ENCODE data around the gene APOC1.
"Not testable (repeated sequence)": the region's sequence is repeated elsewhere in the genome, so short reads cannot be mapped to it uniquely, and the experiment has no call there.

The APOC1 gene

GRCh38 chr19:44914433-44915206 lies at the start of gene APOC1:
APOC1 (plus strand) TSS chr19:44914608; CDS start chr19:44914892, 284 bp downstream.
- peak; percentile 77 for DNase-seq

- peak; percentile 45 for DNase-seq
Observed at GRCh38 chr19:44865196-44865767, 49.1 kb upstream of the APOC1 start.

- no peak for DNase-seq
Observed at GRCh38 chr19:44866664-44867063, 47.7 kb upstream of the APOC1 start.

DNA sequence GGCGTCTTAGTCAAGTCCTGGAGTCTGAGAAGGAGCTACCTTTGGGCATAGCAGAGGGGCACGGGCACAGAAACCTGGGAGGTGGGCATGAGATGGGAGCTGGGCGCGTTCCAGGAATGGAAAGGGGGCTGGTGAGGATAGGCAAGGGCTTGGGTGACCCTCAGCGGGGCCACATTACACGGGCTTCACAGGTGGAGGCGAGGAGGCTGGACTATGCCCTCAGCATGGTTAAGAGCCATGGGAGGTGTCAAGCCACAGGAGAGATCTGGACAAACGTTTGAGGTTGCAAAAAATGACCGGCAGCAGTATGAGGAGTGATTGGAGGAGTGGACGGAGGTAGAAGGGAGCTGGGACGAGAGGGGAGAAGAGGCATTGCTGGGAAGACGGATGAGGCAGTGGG lies 46.8 kb upstream of the APOC1 start:
- no peak for DNase-seq

GRCh38 chr19:44869733-44870470 lies 44.5 kb upstream of the APOC1 start:
- no peak for DNase-seq

- DNase-seq: no peak
Observed at GRCh38 chr19:44871809-44872208, 42.6 kb upstream of the APOC1 start.

GRCh38 chr19:44872661-44873060 lies 41.7 kb upstream of the APOC1 start:
- no peak for DNase-seq

- DNase-seq: no peak
Observed at GRCh38 chr19:44874317-44874716, 40.1 kb upstream of the APOC1 start.

GRCh38 chr19:44875666-44876451 lies 38.5 kb upstream of the APOC1 start:
- no peak for DNase-seq

DNA sequence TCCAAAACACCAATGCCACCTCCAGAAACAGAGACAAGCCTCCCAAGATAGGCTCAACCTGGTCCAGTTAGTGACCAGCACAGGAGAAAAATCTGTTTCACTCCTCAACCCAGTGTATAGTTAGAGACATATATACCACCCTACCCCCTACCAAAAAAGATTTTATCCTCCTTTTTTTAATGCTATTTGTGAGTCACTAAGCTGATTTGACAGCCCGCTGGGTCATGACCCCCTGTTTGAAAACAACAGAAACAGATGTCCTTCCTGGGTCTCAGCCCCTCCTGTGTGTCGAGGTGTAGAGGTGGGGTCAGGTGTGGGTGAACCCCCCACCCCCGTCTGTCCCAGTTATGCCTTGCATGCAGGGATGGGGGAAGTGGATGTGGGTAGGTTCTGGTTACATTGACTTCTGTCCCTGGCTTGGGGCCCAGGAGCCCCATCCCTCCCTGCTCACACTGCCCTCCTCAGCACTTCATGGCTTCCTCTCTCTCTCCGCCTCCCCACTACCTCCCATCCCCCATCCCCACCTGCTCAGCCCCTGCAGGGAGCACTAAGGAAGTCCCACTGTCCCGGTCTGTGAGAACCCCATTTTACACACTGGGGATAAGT lies 37.4 kb upstream of the APOC1 start:
- peak; percentile 82 for DNase-seq

DNA sequence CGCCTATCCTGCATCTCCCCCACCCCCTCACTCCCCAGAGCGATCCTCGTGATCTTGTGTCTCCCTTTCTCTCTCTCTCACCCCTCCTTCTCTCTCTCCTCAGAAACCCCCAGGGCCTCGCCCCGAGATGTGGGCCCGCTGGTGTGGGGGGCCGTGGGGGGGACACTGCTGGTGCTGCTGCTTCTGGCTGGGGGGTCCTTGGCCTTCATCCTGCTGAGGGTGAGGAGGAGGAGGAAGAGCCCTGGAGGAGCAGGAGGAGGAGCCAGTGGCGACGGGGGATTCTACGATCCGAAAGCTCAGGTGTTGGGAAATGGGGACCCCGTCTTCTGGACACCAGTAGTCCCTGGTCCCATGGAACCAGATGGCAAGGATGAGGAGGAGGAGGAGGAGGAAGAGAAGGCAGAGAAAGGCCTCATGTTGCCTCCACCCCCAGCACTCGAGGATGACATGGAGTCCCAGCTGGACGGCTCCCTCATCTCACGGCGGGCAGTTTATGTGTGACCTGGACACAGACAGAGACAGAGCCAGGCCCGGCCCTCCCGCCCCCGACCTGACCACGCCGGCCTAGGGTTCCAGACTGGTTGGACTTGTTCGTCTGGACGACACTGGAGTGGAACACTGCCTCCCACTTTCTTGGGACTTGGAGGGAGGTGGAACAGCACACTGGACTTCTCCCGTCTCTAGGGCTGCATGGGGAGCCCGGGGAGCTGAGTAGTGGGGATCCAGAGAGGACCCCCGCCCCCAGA lies 36.1 kb upstream of the APOC1 start:
- no peak for DNase-seq

- DNase-seq: no peak
Observed at GRCh38 chr19:44879309-44880065, 34.9 kb upstream of the APOC1 start.

GRCh38 chr19:44882063-44882462 lies 32.3 kb upstream of the APOC1 start:
- DNase-seq: no peak

DNA sequence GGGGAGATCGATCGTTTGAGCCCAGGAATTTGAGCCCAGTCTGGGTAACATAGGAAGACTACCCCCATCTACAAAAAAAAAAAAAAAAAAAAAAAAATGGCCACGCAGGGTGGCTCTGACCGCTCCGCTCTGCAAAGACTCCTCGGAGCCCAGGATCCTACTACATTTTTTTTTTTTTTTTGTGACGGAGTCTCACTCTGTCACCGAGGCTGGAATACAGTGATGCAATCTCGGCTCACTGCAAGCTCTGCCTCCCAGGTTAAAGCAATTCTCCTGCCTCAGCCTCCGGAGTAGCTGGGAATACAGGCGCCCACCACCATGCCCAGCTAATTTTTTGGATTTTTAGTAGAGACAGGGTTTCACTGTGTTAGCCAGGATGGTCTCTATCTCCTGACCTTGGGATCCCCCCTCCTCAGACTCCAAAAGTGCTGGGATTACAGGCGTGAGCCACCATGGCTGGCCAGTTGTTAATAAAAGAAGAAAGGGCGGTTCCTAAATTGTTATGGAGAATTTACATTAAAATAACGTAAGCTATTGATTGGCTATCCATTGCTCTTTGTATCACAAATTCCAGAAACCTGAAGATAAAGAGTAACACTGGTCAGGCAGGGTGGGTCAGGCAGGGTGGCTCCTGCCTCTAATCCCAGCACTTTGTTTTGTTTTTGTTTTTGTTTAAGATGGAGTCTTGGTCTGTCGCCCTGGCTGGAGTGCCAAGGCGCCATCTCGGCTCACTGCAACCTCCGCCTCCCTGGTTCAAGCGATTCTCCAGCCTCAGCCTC lies 31.6 kb upstream of the APOC1 start:
- DNase-seq: not testable (repeated sequence)

- no peak for DNase-seq
Observed at GRCh38 chr19:44883922-44884321, 30.5 kb upstream of the APOC1 start.

GRCh38 chr19:44884566-44884965 lies 29.8 kb upstream of the APOC1 start:
- DNase-seq: no peak

- DNase-seq: no peak
Observed at GRCh38 chr19:44886141-44886540, 28.3 kb upstream of the APOC1 start.

DNA sequence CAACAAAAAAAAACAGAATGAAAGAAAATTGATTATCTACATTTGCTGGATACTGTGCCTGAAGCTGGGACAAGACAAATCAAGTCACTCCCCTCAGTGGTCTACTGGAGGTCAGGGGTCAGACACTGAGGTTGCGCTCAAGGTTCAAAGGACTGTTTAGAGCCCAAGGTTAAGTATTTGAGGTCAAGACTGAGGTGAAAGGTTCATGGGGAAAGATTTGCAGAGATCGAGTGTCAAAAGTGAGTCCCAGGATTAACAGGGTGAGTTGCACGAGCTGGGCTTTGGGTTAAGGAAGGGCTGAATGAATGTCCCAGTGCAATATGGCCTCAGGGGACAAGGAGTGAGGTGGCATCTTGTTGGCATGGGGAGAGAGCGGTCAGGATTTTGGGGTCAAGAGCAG lies 26.8 kb upstream of the APOC1 start:
- DNase-seq: no peak

DNA sequence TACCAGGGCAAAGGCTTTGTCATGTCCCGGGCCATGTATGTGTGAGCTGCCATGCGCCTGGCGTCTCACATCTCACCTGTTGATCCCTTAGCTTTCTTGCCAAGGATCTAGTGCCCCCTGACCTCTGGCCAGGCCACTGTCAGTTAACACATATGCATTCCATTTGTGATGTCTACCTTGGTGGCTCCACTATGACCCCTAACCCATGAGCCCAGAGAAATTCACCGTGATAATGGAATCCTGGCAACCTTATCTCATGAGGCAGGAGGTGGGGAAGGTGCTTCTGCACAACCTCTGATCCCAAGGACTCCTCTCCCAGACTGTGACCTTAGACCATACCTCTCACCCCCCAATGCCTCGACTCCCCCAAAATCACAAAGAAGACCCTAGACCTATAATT lies 26.1 kb upstream of the APOC1 start:
- DNase-seq: not testable (repeated sequence)

DNA sequence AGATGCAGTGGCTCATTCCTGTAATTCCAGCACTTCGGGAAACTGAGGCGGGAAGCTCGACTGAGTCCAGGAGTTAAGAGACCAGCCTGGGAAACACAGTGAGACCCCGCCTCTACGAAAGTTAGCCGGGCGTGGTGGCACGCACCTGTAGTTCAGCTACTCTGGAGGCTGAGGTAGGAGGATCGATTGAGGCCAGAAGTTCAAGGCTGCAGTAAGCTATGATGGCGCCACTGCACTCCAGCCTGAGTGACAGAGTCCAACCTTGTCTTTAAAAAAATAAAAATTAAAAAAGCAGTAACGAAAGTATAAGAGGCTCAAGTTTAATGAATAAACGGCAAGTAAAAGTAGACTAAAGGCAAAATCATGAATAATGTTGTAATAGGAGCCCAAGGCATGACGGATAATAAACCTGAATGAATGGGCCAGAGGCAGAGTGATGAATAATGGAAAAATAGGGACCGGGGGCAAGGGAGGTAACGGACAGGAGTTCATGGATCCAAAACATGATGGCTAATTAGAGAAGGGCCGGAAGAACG lies 24.5 kb upstream of the APOC1 start:
- no peak for DNase-seq
